SK-N-SH treated with all-trans-retinoic acid at 6 μM for 48 hours (cell line): ENCODE data around the gene CDH24.

ENCODE experiments used
- ATAC-seq: fragments of 200-7000 bp; cut with Tn5 transposase; 3 replicates; pipeline ENCODE4 v1.9.1; 2020; ENCODE audit warnings: mild to moderate bottlenecking, moderate library complexity
- ARNTL ChIP-seq: fragments of 450-650 bp; formaldehyde crosslinking; IDR thresholded peaks from 2 replicates; pipeline ENCODE4 v1.5.0; 2020; ENCODE audit warnings: low read depth, mild to moderate bottlenecking, moderate library complexity, borderline replicate concordance
- BACH2 ChIP-seq: fragments of 250-450 bp; sonication (Bioruptor Pico); IDR thresholded peaks from 2 replicates; pipeline ENCODE4 v1.9.0; 2021; ENCODE audit warnings: mild to moderate bottlenecking, borderline replicate concordance
- CREB5 ChIP-seq: fragments of 250-450 bp; sonication (Bioruptor Pico); IDR thresholded peaks from 2 replicates; pipeline ENCODE4 v1.5.1; 2020; ENCODE audit warnings: low read depth, mild to moderate bottlenecking, moderate library complexity
- CSDC2 ChIP-seq: fragments of 250-450 bp; sonication (Bioruptor Pico); IDR thresholded peaks from 2 replicates; pipeline ENCODE4 v1.5.0; 2020; ENCODE audit warnings: mild to moderate bottlenecking, moderate library complexity
- ESRRG ChIP-seq: fragments of 250-450 bp; sonication (Bioruptor Pico); IDR thresholded peaks from 2 replicates; pipeline ENCODE4 v1.6.1; 2021; ENCODE audit warnings: mild to moderate bottlenecking
- GLIS3 ChIP-seq: fragments of 250-450 bp; sonication (Bioruptor Pico); IDR thresholded peaks from 2 replicates; pipeline ENCODE4 v1.5.0; 2020; ENCODE audit warnings: mild to moderate bottlenecking, moderate library complexity
- ISL1 ChIP-seq: fragments of 250-450 bp; sonication (Bioruptor Pico); IDR thresholded peaks from 2 replicates; pipeline ENCODE4 v2.1.2; 2022; ENCODE audit warnings: mild to moderate bottlenecking, moderate library complexity
- OSR1 ChIP-seq: fragments of 250-450 bp; sonication (Bioruptor Pico); IDR thresholded peaks from 2 replicates; pipeline ENCODE4 v1.8.0; 2022; ENCODE audit warnings: moderate library complexity, mild to moderate bottlenecking, inconsistent platforms
- PATZ1 ChIP-seq: fragments of 250-450 bp; sonication (Bioruptor Pico); IDR thresholded peaks from 2 replicates; pipeline ENCODE4 v1.8.0; 2020; ENCODE audit warnings: mild to moderate bottlenecking, moderate library complexity, borderline replicate concordance
- POU6F1 ChIP-seq: fragments of 250-450 bp; sonication (Bioruptor Pico); IDR thresholded peaks from 2 replicates; pipeline ENCODE4 v1.8.0; 2021; ENCODE audit warnings: low read depth, mild to moderate bottlenecking, moderate library complexity, borderline replicate concordance
- PPARA ChIP-seq: fragments of 250-450 bp; sonication (Bioruptor Pico); IDR thresholded peaks from 2 replicates; pipeline ENCODE4 v1.5.0; 2020; ENCODE audit warnings: mild to moderate bottlenecking, borderline replicate concordance
- TOX ChIP-seq: fragments of 250-450 bp; sonication (Bioruptor Pico); IDR thresholded peaks from 2 replicates; pipeline ENCODE4 v1.8.0; 2021; ENCODE audit warnings: mild to moderate bottlenecking, moderate library complexity, borderline replicate concordance
- TSHZ2 ChIP-seq: fragments of 250-450 bp; sonication (Bioruptor Pico); IDR thresholded peaks from 2 replicates; pipeline ENCODE4 v1.5.0; 2020; ENCODE audit warnings: mild to moderate bottlenecking, moderate library complexity
- ZC3H10 ChIP-seq: fragments of 250-450 bp; sonication (Bioruptor Pico); IDR thresholded peaks from 2 replicates; pipeline ENCODE4 v1.5.1; 2021; ENCODE audit warnings: mild to moderate bottlenecking, moderate library complexity
- ZFP3 ChIP-seq: fragments of 250-450 bp; sonication (Bioruptor Pico); IDR thresholded peaks from 2 replicates; pipeline ENCODE4 v1.5.0; 2020; ENCODE audit warnings: mild to moderate bottlenecking, moderate library complexity
- ZNF565 ChIP-seq: fragments of 450-650 bp; formaldehyde crosslinking; conservative IDR thresholded peaks from 2 replicates; pipeline ENCODE4 v1.5.0; 2020; ENCODE audit warnings: low read depth, mild to moderate bottlenecking, moderate library complexity
- ZNF70 ChIP-seq: fragments of 450-650 bp; formaldehyde crosslinking; IDR thresholded peaks from 2 replicates; pipeline ENCODE4 v1.5.0; 2020; ENCODE audit warnings: mild to moderate bottlenecking, moderate library complexity
- ZNF8 ChIP-seq: fragments of 450-650 bp; formaldehyde crosslinking; IDR thresholded peaks from 2 replicates; pipeline ENCODE4 v1.5.0; 2020; ENCODE audit warnings: mild to moderate bottlenecking, moderate library complexity

Gene CDH24

GRCh38 chr14:23071921-23072539 lies 14.7 kb upstream of the CDH24 start:
- peak; percentile 10 for ATAC-seq
- no peak for TF ChIP-seq CSDC2 (CRISPR knock-in tag)
- no peak for TF ChIP-seq GLIS3 (CRISPR knock-in tag)
- no peak for TF ChIP-seq ZNF565
- TF ChIP-seq PATZ1 = no peak

GRCh38 chr14:23071244-23071920 lies 14.1 kb upstream of the CDH24 start:
- ATAC-seq = peak; percentile 96
- TF ChIP-seq ZNF565 (peak; percentile 78), ARNTL (CRISPR knock-in tag) (no peak), ISL1 (CRISPR knock-in tag) (no peak)

GRCh38 chr14:23070262-23071129 lies 13.2 kb upstream of the CDH24 start:
- ATAC-seq = no peak
- TF ChIP-seq CREB5 (CRISPR knock-in tag) (no peak), ESRRG (CRISPR knock-in tag) (no peak), ZNF8 (CRISPR knock-in tag) (no peak), ZFP3 (CRISPR knock-in tag) (no peak), GLIS3 (CRISPR knock-in tag) (no peak), BACH2 (no peak), PATZ1 (no peak), OSR1 (no peak), TSHZ2 (CRISPR knock-in tag) (no peak)

- no peak for TF ChIP-seq PPARA (CRISPR knock-in tag)
- no peak for TF ChIP-seq TOX
- TF ChIP-seq ZNF8 (CRISPR knock-in tag) = no peak
- no peak for ATAC-seq
These were observed 12.1 kb upstream of the CDH24 start for GRCh38 chr14:23069413-23069806.

GRCh38 chr14:23068789-23069412 lies 11.6 kb upstream of the CDH24 start:
- peak; percentile 82 for ATAC-seq
- TF ChIP-seq POU6F1 (CRISPR knock-in tag) (no peak), ZNF565 (no peak), BACH2 (no peak), ZC3H10 (CRISPR knock-in tag) (no peak), ZNF70 (CRISPR knock-in tag) (no peak), CSDC2 (CRISPR knock-in tag) (no peak)
